ENCODE data around the gene STON2. TPM values are rescaled to one million over a fixed set of nuclear protein-coding genes. Genes with fewer than 3 reads are reported as not detected.

Gene STON2
- total and polyA plus RNA-seq, 4 donors: 1.9 to 30.0 (median 7.3) TPM

GRCh38 chr14:81264671-81265070 lies 135.5 kb downstream of the STON2 start (continued):
- TF ChIP-seq YY1 (IDR thresholded peaks at IDR 0.05) (no peak), NR2F2 (IDR thresholded peaks at IDR 0.05) (no peak), ATF3 (IDR thresholded peaks at IDR 0.05) (no peak), HNF4A (conservative IDR thresholded peaks at IDR 0.05) (no peak)

GRCh38 chr14:81263777-81264410 lies 136.2 kb downstream of the STON2 start:
- H3K36me3 ChIP-seq (ENCODE audit: control insufficient read depth in 4 of 4, insufficient read depth in 3 of 4, low read depth in 1 of 4, low read length in 3 of 4): no peaks in the 10 kb centered on the region
- TF ChIP-seq HNF4G (IDR thresholded peaks at IDR 0.05) (no peak), CTCF (IDR thresholded peaks at IDR 0.05; ENCODE audit: low read depth, low read length, missing input control) (no peak)
- no peaks in the 10 kb centered on the region for H3K27me3 ChIP-seq (ENCODE audit: control insufficient read depth in 4 of 4, insufficient read depth in 4 of 4, low read length in 3 of 4)
- H3K9ac ChIP-seq (ENCODE audit: low read depth in 1 of 2, low read length in 2 of 2): no peak overlapping the region
- DNase-seq (ENCODE audit: low spot score): no peak
- peaks cover 0 to 3% (median 1%) of the 10 kb centered on the region in 4 donors for H3K4me1 ChIP-seq (ENCODE audit: control insufficient read depth in 4 of 4, insufficient read depth in 4 of 4, low read length in 3 of 4)
- H3K4me3 ChIP-seq (ENCODE audit: low read depth in 1 of 3, low read length in 3 of 3): no peak overlapping the region
- no peaks in the 10 kb centered on the region for H3K9me3 ChIP-seq (ENCODE audit: control insufficient read depth in 4 of 4, low read length in 3 of 4)
- H3K27ac ChIP-seq (ENCODE audit: low read depth in 1 of 2, low read length in 2 of 2): no peak overlapping the region
- 80% methylated on average over 4 of the region's 4 CpGs for WGBS

- Histone ChIP-seq H3K27me3 (ENCODE audit: control insufficient read depth in 4 of 4, insufficient read depth in 4 of 4, low read length in 3 of 4) (no peaks in the 10 kb centered on the region), H3K9me3 (ENCODE audit: control insufficient read depth in 4 of 4, low read length in 3 of 4) (no peaks in the 10 kb centered on the region), H3K4me3 (ENCODE audit: low read depth in 1 of 3, low read length in 3 of 3) (no peak overlapping the region), H3K27ac (ENCODE audit: low read depth in 1 of 2, low read length in 2 of 2) (no peak overlapping the region), H3K4me1 (ENCODE audit: control insufficient read depth in 4 of 4, insufficient read depth in 4 of 4, low read length in 3 of 4) (no peaks in the 10 kb centered on the region), H3K9ac (ENCODE audit: low read depth in 1 of 2, low read length in 2 of 2) (no peak overlapping the region), H3K36me3 (ENCODE audit: control insufficient read depth in 4 of 4, insufficient read depth in 3 of 4, low read depth in 1 of 4, low read length in 3 of 4) (no peaks in the 10 kb centered on the region)
- TF ChIP-seq ZBTB33 (IDR thresholded peaks at IDR 0.05) (no peak), MAX (IDR thresholded peaks at IDR 0.05) (no peak), REST (IDR thresholded peaks at IDR 0.05) (no peak), RXRA (IDR thresholded peaks at IDR 0.05) (no peak), SP1 (IDR thresholded peaks at IDR 0.05) (no peak), GABPA (IDR thresholded peaks at IDR 0.05 in 1 of 2, conservative IDR thresholded peaks at IDR 0.05 in 1 of 2) (no peak), CTCF (IDR thresholded peaks at IDR 0.05; ENCODE audit: low read depth, low read length, missing input control) (no peak), JUND (IDR thresholded peaks at IDR 0.05) (no peak), FOXA1 (IDR thresholded peaks at IDR 0.05) (no peak), YY1 (IDR thresholded peaks at IDR 0.05) (no peak), RAD21 (IDR thresholded peaks at IDR 0.05) (no peak), HNF4A (conservative IDR thresholded peaks at IDR 0.05) (no peak), TAF1 (conservative IDR thresholded peaks at IDR 0.05) (no peak), HNF4G (IDR thresholded peaks at IDR 0.05) (no peak), EGR1 (IDR thresholded peaks at IDR 0.05; ENCODE audit: low read depth in 2 of 2) (no peak), NR2F2 (IDR thresholded peaks at IDR 0.05) (no peak), ATF3 (IDR thresholded peaks at IDR 0.05) (no peak), FOXA2 (IDR thresholded peaks at IDR 0.05) (no peak)
- DNase-seq (ENCODE audit: low spot score): no peak
- WGBS: 81% methylated on average over 3 of the region's 3 CpGs
Observed at GRCh38 chr14:81261176-81261575, 138.9 kb downstream of the STON2 start.
